Activated CD8-positive, alpha-beta memory T cell treated with anti-CD3 and anti-CD28 coated beads, Interleukin-2, amount 10 ng/mL, durations not matched to agents 7 days and 5 days (primary cell): ENCODE results near the gene CFAP92. TPM values are rescaled to one million over a fixed set of nuclear protein-coding genes. Genes with fewer than 3 reads are reported as not detected.
A peak's percentile ranks its signal among the peaks of the same experiment; 100 is the strongest.
"Not testable (repeated sequence)": the region's sequence is repeated elsewhere in the genome, so short reads cannot be mapped to it uniquely, and the experiment has no call there.

Source experiments
- ATAC-seq: fragments of 150-1000 bp; cut with Tn5 transposase; one replicate; pipeline ENCODE4 v1.10.0; 2021; ENCODE audit warnings: moderate library complexity
- CTCF ChIA-PET: fragments of 350-600 bp; sonication (Branson Sonifier 250); formaldehyde crosslinking; loops from one replicate; lab custom pipeline; 2021; ENCODE audit warnings: antibody characterized with exemption; lab: Charles Lee
- DNase-seq: peaks from one replicate; pipeline ENCODE4 v3.0.0-alpha.2; 2020
- H3K27ac Mint-ChIP-seq: one replicate; pipeline ENCODE4 v1.8.0; 2021; ENCODE audit warnings: mild to moderate bottlenecking, mixed read lengths
- H3K27me3 Mint-ChIP-seq: one replicate; pipeline ENCODE4 v1.8.0; 2021; ENCODE audit warnings: mixed read lengths
- H3K36me3 Mint-ChIP-seq: one replicate; pipeline ENCODE4 v1.8.0; 2021; ENCODE audit warnings: mild to moderate bottlenecking, mixed read lengths
- H3K4me1 Mint-ChIP-seq: one replicate; pipeline ENCODE4 v1.8.0; 2021; ENCODE audit warnings: mixed read lengths
- H3K4me3 Mint-ChIP-seq: one replicate; pipeline ENCODE4 v1.8.0; 2021; ENCODE audit warnings: mild to moderate bottlenecking, moderate library complexity, mixed read lengths
- H3K9me3 Mint-ChIP-seq: one replicate; pipeline ENCODE4 v1.8.0; 2022; ENCODE audit warnings: low read depth, mixed read lengths
- total RNA-seq, 2 experiments: library from RNA; stranded (reverse); gene quantifications; one replicate each; pipeline ENCODE4 v1.2.3, GENCODE V29; 2021

The CFAP92 gene
- total RNA-seq, 2 experiments from 2014 or later = 0.12 TPM; not detected in 1

DNA sequence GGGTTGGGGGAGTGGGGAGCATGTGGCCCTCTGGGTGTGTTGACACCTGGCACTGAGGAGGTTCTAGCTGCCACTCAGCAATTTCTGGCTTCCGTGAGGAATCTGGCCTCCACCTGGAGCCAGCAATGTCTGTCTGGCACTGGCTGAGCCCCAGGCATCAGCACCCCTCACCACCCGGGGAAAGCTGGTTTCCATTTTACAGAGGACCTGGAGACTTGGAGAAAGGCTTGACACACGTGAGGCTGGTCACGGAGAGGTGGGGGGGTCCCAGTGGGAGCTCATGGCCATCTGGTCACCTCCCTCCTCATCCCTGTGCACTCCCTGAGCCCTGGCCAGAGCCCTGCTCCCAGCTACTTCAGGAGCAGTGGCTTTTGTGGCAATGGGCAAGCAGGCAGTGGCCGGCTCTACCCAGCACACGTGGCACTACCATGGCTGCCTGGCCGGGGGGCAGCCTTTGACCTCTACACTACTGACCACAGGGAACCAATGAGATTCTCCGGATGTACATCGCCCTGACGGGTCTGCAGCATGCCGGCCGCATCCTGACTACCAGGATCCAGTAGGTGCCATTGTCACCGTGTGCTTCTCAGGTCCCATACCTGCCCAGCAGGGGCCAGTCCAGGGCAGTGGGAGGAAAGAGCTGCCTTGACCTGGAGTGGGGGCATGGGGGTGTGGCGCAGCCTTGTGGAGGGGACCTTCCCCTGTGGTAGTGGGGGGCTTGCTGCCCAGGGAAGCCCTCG lies 86.0 kb downstream of the CFAP92 start:
- Mint-ChIP-seq H3K36me3 (peaks cover 35% of the 10 kb centered on the region), H3K27ac (no peak overlapping the region), H3K4me3 (no peak overlapping the region), H3K4me1 (no peaks in the 10 kb centered on the region), H3K27me3 (no peaks in the 10 kb centered on the region), H3K9me3 (no peaks in the 10 kb centered on the region)
- no peak for DNase-seq
- ATAC-seq = no peak
- CTCF ChIA-PET = interaction anchor here (1.1 kb wide), 1 partner anchor 62 kb away, joined by 3 read pairs; no protein-coding TSS in a partner anchor

DNA sequence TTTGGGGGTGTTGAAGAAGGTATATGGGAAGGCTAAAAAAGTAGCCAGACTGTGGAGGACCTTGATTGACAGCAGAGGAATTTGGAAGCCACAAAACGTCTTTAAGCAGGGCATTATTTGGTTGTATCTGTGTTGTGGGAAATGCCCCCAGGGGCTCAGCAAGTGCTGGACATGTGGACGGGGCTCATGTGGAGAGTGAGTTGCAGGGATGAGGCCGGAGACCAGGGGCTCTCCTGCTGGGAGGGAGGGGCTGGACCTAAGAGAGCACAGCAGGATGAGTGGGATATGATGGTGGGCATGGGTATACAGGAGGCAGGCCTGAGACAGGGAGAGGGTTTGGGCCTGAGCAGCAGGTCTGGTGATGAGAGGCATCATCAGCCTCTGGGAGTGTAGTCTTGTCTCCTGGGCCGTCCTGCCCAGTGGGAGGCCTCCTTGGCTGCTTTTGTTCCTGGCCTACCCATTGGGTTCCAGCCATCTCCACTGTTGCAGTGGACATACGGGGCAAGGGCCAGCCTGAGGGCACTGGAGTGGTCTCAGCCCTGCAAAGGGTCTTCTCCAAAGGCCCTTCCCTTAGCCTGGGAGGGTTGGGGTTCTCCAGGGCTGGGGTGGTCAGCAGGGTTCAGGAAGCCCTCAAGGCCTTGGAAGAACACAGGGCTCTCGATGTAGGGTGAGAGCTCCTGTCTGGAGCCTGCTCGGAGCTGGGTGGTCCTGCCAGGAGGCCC lies 86.9 kb downstream of the CFAP92 start:
- DNase-seq (no peak), ATAC-seq (no peak)
- Mint-ChIP-seq H3K36me3 (peaks cover 26% of the 10 kb centered on the region), H3K4me3 (no peak overlapping the region), H3K27me3 (no peaks in the 10 kb centered on the region), H3K4me1 (no peaks in the 10 kb centered on the region), H3K27ac (no peak overlapping the region), H3K9me3 (no peaks in the 10 kb centered on the region)
- CTCF ChIA-PET = no interaction called here

DNA sequence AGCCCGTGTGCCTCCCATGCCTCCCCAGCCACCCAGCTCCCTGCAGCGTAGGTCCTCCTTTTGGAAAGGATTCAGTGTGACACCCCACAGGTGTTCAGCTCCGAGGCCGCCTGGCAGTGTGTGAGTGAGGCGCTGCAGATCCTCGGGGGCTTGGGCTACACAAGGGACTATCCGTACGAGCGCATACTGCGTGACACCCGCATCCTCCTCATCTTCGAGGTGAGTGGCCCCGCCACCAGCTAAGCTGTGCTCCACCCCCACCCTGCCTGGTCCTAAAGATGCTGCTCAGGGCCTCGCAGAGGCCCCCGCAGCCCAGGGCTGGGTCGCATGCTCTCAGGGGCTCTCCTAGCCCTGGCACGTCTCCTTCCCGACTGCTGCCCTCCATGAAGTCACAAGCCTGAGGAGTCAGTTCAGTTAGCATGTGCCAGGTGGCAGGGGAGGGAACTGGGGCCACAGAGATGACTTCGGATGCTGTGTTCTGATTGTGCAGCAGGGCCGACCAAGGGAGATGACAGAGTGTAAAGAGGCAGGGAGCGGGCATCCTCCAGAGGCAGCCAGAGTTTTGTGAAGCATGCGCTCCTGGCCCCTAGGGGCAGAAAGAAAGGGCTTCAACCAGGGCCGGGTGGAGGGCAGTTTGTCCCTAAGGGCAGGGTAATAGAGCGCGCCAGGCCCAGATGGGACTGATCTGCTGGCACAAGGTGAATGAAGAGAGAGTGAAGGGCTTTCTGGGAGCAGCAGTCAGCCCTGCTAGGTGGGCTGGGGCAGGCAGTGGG lies 87.7 kb downstream of the CFAP92 start:
- ATAC-seq (no peak), DNase-seq (no peak)
- no peaks in the 10 kb centered on the region for H3K9me3 Mint-ChIP-seq
- H3K36me3 Mint-ChIP-seq = peaks cover 23% of the 10 kb centered on the region
- no peak overlapping the region for H3K27ac Mint-ChIP-seq
- H3K4me3 Mint-ChIP-seq = no peak overlapping the region
- H3K4me1 Mint-ChIP-seq = no peaks in the 10 kb centered on the region
- no peaks in the 10 kb centered on the region for H3K27me3 Mint-ChIP-seq
- CTCF ChIA-PET = interaction anchor here (1.0 to 1.2 kb wide), 2 partner anchors 13 to 64 kb away, joined by 3 to 4 read pairs; no protein-coding TSS in a partner anchor

DNA sequence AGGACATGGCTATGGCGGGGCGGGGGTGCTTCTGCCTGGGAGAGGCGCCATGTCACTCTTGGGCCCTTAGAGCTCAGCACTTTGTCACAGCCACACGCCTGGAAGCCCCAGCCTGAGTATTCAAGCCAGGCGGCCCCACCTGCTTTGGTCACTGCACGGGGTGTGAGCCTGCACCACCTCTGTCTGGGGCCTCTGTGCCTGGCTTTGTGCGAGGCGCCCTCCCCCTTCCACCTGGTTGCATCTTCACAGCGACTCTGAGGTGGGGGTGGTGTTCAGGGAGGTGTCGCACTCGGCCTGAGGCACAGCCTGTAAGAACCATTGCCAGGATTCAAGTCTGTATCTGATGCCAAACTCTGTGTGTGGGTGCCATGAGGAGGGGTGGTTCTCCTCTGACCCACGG lies 90.4 kb downstream of the CFAP92 start:
- H3K9me3 Mint-ChIP-seq = no peaks in the 10 kb centered on the region
- ATAC-seq = no peak
- no peak overlapping the region for H3K27ac Mint-ChIP-seq
- no peak for DNase-seq
- H3K4me3 Mint-ChIP-seq = no peak overlapping the region
- no peaks in the 10 kb centered on the region for H3K27me3 Mint-ChIP-seq
- H3K36me3 Mint-ChIP-seq = peaks cover 42% of the 10 kb centered on the region
- H3K4me1 Mint-ChIP-seq = no peaks in the 10 kb centered on the region
- CTCF ChIA-PET = no interaction called here

DNA sequence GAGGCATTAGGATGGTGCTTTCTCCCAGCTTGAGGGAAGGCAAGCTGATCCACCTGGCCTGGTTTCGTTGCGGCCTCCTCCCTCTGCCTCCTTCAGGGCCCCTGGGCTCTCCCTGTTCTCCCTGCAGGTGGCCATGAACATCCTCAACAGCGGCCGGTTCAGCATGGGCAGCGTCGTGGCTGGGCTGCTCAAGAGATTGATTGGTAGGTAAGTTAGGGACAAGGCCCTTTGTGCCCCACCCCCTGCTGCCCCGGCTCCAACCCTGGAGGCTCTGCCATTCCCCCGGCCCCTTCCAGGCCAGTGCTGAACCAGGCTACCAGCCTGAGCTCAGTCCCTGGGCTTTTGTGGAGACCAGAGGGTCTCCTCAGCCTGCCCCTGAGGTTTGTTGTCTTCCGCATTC lies 91.5 kb downstream of the CFAP92 start:
- H3K4me3 Mint-ChIP-seq = no peak overlapping the region
- CTCF ChIA-PET = no interaction called here
- no peak for DNase-seq
- H3K4me1 Mint-ChIP-seq = peaks cover 2% of the 10 kb centered on the region
- no peak for ATAC-seq
- H3K27me3 Mint-ChIP-seq = no peaks in the 10 kb centered on the region
- H3K9me3 Mint-ChIP-seq = no peaks in the 10 kb centered on the region
- no peak overlapping the region for H3K27ac Mint-ChIP-seq
- H3K36me3 Mint-ChIP-seq = peaks cover 47% of the 10 kb centered on the region

DNA sequence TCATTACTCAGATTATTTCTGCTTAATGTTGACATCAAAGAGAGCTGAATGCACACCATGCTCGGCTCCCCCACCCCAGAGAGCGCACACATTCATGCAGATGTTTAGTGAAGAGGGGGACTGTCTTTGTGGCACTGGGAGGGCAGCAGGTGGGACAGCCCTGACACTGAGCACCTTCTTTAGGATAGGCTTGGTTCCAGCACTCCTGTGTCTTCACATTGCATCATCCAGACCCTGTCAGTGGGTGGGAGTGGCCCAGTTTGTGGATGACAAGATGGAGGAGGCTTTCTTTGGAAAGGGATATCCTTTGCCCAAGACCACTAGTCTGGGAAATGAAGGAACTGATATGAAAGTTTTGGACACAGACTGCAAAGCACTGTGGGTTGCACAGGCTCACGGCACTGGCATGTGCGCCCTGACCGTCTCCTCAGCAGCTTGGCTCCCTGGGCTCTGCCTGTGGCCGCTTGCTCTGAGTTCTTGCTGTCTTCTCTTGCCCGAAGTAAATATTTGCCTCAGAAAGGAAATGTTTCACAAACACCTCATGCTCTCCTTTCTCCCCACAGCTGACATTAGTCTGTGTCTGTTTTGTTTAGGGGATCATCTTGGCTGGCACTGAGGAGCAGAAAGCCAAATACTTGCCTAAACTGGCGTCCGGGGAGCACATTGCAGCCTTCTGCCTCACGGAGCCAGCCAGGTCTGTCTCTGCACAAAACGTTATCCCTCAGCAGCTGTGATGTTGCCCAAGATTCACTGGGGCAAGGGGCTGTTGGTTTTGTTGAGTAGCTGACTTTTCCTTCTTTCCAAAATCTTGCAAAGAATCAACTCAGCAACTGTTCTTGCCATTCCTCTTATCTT lies 97.8 kb downstream of the CFAP92 start:
- CTCF ChIA-PET = no interaction called here
- ATAC-seq = no peak
- Mint-ChIP-seq H3K36me3 (peaks cover 48% of the 10 kb centered on the region), H3K4me3 (no peak overlapping the region), H3K4me1 (peaks cover 9% of the 10 kb centered on the region), H3K27ac (peak overlapping the region; percentile 40), H3K9me3 (no peaks in the 10 kb centered on the region), H3K27me3 (no peaks in the 10 kb centered on the region)
- DNase-seq = no peak

DNA sequence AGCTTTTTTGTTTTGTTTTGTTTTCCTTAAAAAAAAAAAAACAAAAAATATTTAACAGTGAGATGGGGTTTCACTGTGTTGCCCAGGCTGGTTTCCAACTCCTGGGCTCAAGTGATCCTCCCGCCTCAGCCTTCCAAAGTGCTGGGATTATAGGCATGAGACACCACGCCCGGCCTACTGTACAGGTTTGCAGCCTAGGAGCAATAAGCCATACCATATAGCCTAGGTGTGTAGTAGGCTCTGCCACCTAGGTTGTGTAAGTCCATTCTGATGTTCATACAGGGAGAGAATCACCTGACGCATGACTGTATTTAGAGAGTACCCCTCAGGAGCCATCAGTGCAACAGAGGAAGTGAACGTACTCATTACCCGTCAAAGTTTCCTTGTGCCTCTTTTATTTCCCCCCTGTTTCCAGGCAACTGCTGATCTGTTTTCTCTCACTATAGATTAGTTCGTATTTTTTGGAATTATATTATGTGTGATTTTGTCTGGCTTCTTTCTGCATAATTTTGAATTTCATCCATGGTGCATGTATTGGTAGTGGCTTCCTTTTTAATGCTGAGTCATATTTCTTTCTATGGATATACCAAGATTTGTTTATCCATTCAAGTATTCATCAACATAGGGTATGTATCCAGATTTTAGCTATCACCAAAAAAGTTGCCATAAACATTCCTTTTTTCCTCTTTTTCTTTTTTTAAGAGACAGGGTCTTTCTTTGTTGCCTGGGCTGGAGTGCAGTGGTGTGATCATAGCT lies 104.6 kb downstream of the CFAP92 start:
- Mint-ChIP-seq H3K27ac (no peak overlapping the region), H3K36me3 (peaks cover 9% of the 10 kb centered on the region), H3K9me3 (no peaks in the 10 kb centered on the region), H3K4me3 (no peak overlapping the region), H3K27me3 (no peaks in the 10 kb centered on the region), H3K4me1 (peaks cover 8% of the 10 kb centered on the region)
- CTCF ChIA-PET = interaction anchor here (0.9 to 1.4 kb wide), 3 partner anchors 8 to 21 kb away, joined by 3 read pairs; partner anchors contain the start of gene ACAD9
- no peak for DNase-seq
- no peak for ATAC-seq

DNA sequence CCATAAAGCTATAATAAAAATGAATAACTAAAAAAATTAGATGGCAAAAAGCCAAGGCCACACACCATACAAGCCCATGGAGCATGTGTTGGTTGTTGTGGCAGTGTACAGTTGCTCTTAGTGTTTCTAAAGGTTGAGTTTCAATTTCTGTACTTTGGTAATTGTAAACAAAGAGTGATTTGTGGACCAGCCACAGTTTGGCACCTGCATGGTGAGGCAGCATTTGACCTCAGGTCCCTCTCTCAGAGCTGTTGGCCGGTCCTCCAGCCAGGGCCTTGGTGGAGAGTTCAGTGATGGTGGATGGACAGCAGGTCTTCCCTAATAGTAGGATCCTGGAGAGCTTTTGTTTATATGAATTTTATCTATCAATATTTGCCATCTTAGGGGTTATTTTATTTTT lies 108.9 kb downstream of the CFAP92 start:
- Mint-ChIP-seq H3K4me1 (peaks cover 44% of the 10 kb centered on the region), H3K9me3 (no peaks in the 10 kb centered on the region), H3K4me3 (no peak overlapping the region), H3K36me3 (peaks cover 22% of the 10 kb centered on the region), H3K27me3 (no peaks in the 10 kb centered on the region), H3K27ac (peak overlapping the region; percentile 56)
- ATAC-seq (no peak), DNase-seq (no peak)
- CTCF ChIA-PET = no interaction called here

DNA sequence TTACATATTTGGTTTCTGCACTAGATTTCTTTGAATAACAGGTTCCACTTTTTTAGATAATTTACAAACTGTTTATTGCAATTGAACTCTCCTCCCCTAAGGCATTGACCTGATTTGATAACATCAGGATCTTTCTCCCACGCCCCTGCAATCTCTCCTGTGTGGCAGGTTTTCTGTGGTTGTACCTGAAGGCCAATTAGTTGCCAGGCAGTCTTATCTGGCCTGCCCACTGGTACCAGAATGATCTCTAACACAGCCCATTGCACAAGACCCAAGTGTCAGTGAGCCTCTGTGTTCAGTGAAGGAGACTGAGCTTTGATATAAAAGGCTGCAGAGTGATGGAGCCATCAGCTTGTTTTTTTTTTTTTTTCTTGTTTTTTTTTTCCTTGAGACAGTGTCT lies 111.2 kb downstream of the CFAP92 start:
- no peak overlapping the region for H3K4me3 Mint-ChIP-seq

DNA sequence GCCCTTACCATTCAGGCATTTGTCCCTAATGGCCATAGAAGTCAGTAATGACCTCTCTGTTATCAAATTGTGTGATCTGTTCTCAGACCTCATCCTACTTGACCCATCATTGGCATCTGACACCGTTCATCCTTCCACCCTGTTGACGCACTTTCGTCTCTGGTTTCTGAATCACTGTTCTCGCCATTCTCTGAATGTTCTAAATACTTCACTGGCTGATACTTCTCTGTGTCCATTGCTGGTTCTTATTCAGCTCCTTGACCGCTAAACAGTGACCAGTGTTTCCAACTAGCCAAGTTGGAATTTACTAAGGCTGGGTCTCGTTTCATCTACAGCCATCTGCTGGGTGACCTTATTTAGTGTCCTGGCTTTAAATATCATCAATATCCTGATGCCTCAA lies 112.3 kb downstream of the CFAP92 start:
- H3K9me3 Mint-ChIP-seq = no peaks in the 10 kb centered on the region
- ATAC-seq = no peak
- H3K4me3 Mint-ChIP-seq = peak overlapping the region; percentile 5
- no peak for DNase-seq
- CTCF ChIA-PET = interaction anchor here (0.9 to 3.4 kb wide), 3 partner anchors 8 to 35 kb away, joined by 3 to 8 read pairs (median 3); no protein-coding TSS in a partner anchor
- peaks cover 25% of the 10 kb centered on the region for H3K36me3 Mint-ChIP-seq
- H3K27ac Mint-ChIP-seq = no peak overlapping the region
- peaks cover 59% of the 10 kb centered on the region for H3K4me1 Mint-ChIP-seq
- no peaks in the 10 kb centered on the region for H3K27me3 Mint-ChIP-seq

More for the DNA sequence above, 111.2 kb downstream of the CFAP92 start:
- DNase-seq = no peak
- peaks cover 58% of the 10 kb centered on the region for H3K4me1 Mint-ChIP-seq
- CTCF ChIA-PET = no interaction called here
- H3K36me3 Mint-ChIP-seq = peaks cover 23% of the 10 kb centered on the region
- H3K9me3 Mint-ChIP-seq = no peaks in the 10 kb centered on the region
- no peak overlapping the region for H3K27ac Mint-ChIP-seq
- H3K27me3 Mint-ChIP-seq = no peaks in the 10 kb centered on the region
- ATAC-seq = no peak

DNA sequence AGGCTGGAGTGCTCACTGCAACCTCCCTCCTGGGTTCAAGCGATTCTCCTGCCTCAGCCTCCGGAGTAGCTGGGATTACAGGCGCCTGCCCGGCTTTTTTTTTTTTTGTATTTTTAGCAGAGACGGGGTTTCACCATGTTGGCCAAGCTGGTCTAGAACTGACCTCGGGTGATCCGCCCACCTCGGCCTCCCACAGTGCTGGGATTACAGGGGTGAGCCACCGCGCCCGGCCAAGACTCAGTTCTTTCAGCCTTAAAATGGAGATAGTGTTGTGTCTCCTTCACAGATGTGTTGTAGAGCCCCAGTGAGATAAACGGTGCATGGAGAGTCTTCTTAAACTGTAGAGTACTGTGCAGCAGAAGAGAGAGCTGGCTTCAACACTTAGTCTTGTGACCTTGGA lies 113.4 kb downstream of the CFAP92 start:
- H3K9me3 Mint-ChIP-seq, DNase-seq, ATAC-seq, H3K27me3 Mint-ChIP-seq: not testable (repeated sequence)
- CTCF ChIA-PET = interaction anchor here (0.9 to 6.1 kb wide), 4 partner anchors 8 to 44 kb away, joined by 3 to 40 read pairs (median 6); no protein-coding TSS in a partner anchor
- peaks cover 66% of the 10 kb centered on the region for H3K4me1 Mint-ChIP-seq
- H3K27ac Mint-ChIP-seq = peak overlapping the region; percentile 95
- peaks cover 25% of the 10 kb centered on the region for H3K36me3 Mint-ChIP-seq
- H3K4me3 Mint-ChIP-seq = peak overlapping the region; percentile 86

DNA sequence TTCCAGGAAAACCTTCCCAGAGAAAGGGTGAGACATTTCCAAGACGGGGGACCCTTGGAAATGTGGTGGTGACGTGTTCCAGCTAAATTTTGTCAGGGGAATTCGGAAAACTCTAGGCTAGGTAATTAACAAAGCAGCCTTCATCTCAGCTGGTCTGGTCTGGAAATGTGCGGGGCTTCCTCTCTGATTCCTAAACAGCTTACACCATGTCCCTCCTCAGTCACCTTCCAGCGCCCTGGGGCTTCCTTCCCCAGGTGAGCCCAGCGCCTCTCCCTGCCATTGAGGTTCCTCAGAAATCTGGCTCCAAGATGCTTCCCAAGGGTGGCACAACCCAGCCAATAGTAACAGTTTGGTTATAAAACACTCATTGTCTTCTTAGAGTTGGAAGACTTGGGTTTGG lies 113.9 kb downstream of the CFAP92 start:
- Mint-ChIP-seq H3K4me3 (peak overlapping the region; percentile 86), H3K36me3 (peaks cover 24% of the 10 kb centered on the region)
- no peak for DNase-seq

More for the DNA sequence above, 113.9 kb downstream of the CFAP92 start:
- Mint-ChIP-seq H3K9me3 (no peaks in the 10 kb centered on the region), H3K27me3 (no peaks in the 10 kb centered on the region), H3K27ac (peak overlapping the region; percentile 95), H3K4me1 (peaks cover 66% of the 10 kb centered on the region)
- no peak for ATAC-seq
- CTCF ChIA-PET = interaction anchor here (1.0 to 6.1 kb wide), 5 partner anchors 8 to 199 kb away, joined by 3 to 40 read pairs (median 8); no protein-coding TSS in a partner anchor
